ENCODE measurements around the gene SERAC1. TPM values are rescaled to one million over a fixed set of nuclear protein-coding genes. Genes with fewer than 3 reads are reported as not detected.

SERAC1 gene
- total RNA-seq, 4 donors from 2014 or later: 22.9 to 36.5 (median 27.8) TPM

DNA sequence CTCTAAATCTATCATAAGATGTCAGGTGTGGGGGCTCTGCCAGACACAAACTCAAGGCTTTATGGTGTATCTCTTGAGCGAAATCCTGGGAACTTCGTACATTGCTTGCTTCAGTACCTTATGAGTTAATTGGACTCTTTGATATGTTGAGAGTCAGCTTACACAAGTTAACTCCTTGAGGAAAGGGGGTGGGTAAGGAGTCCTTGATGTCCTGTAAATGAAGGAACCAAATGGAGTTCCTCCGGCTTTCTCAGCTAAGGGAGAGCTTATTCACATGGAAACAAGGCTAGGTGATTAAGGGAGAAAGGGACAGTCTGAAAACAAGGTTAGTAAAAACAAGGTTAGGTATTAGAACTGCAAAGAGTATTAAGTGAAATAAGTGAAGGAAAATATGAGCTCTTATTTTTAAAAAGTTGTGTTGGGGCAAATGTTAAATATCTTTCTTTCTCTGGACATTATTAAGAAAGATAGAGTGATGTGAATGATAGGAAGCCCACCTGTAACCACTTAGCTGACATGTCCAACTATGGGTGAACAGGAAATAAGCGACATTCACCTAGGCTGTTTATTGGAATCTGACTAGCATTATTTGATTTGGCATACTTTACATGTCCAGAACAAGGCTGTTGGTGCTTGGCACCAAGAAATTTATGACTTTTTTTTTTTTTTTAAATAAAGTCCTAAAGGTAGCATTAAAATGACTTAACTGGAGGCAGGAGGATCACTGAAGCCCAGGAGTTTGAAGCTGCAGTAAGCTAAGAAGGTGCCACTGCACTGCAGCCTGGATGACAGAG is 26.6 kb upstream of the SERAC1 start:
- WGBS, 2 donors (ENCODE audit: low coverage in 1 of 2): 77 to 83% methylated on average over 4 of the region's 4 CpGs
- H3K36me3 ChIP-seq: peaks cover 0 to 48% of the 10 kb centered on the region in 2 donors
- no peak for ATAC-seq
- no peaks in the 10 kb centered on the region for H3K4me1 ChIP-seq
- no peak overlapping the region for H3K4me3 ChIP-seq
- no peak overlapping the region for H3K27ac ChIP-seq
- TF ChIP-seq EP300 (IDR thresholded peaks at IDR 0.05): no peak
- no peak for TF ChIP-seq POLR2AphosphoS5 (IDR thresholded peaks at IDR 0.05)
- TF ChIP-seq, protein P1, sequence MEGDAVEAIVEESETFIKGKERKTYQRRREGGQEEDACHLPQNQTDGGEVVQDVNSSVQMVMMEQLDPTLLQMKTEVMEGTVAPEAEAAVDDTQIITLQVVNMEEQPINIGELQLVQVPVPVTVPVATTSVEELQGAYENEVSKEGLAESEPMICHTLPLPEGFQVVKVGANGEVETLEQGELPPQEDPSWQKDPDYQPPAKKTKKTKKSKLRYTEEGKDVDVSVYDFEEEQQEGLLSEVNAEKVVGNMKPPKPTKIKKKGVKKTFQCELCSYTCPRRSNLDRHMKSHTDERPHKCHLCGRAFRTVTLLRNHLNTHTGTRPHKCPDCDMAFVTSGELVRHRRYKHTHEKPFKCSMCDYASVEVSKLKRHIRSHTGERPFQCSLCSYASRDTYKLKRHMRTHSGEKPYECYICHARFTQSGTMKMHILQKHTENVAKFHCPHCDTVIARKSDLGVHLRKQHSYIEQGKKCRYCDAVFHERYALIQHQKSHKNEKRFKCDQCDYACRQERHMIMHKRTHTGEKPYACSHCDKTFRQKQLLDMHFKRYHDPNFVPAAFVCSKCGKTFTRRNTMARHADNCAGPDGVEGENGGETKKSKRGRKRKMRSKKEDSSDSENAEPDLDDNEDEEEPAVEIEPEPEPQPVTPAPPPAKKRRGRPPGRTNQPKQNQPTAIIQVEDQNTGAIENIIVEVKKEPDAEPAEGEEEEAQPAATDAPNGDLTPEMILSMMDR (IDR thresholded peaks at IDR 0.05): no peak
- TF ChIP-seq POLR2A (IDR thresholded peaks at IDR 0.05): no peak
- H3K9me3 ChIP-seq: no peaks in the 10 kb centered on the region
- H3K27me3 ChIP-seq: no peaks in the 10 kb centered on the region

- H3K36me3 ChIP-seq: peaks cover 0 to 64% of the 10 kb centered on the region in 2 donors
Measured at GRCh38 chr6:158191761-158192160, 23.7 kb upstream of the SERAC1 start.

DNA sequence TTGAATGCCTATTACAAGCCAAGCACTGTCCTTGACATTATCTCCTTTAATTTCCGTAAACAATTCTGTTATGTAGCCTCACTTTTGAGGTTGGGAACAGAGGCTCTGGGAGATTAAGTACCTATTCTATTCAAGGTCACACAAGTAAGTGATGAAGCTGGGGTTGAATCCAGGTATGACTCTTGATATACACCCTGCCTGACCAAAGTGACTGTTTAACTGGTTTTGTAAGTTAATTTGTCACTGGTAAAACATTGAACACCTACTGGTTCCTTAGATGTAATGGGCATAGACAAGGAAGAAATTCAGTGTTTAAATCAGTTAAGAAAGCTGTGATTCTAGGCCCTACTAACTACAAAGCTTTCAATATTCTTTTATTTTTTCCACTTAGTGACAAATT is 23.0 kb upstream of the SERAC1 start:
- WGBS, 2 donors (ENCODE audit: low coverage in 1 of 2): 89 to 93% methylated on average over 1 of the region's 1 CpG
- Histone ChIP-seq H3K9me3 (no peaks in the 10 kb centered on the region), H3K27ac (no peak overlapping the region), H3K36me3 (peaks cover 0 to 69% of the 10 kb centered on the region in 2 donors), H3K4me3 (no peak overlapping the region), H3K27me3 (no peaks in the 10 kb centered on the region), H3K4me1 (no peaks in the 10 kb centered on the region)
- TF ChIP-seq POLR2A (IDR thresholded peaks at IDR 0.05) (no peak), EP300 (IDR thresholded peaks at IDR 0.05) (no peak), POLR2AphosphoS5 (IDR thresholded peaks at IDR 0.05) (no peak)
- TF ChIP-seq, protein P1 (IDR thresholded peaks at IDR 0.05): no peak
- ATAC-seq: no peak

More at GRCh38 chr6:158191761-158192160, 23.7 kb upstream of the SERAC1 start:
- Histone ChIP-seq H3K27me3 (no peaks in the 10 kb centered on the region), H3K9me3 (no peaks in the 10 kb centered on the region), H3K27ac (no peak overlapping the region), H3K4me3 (no peak overlapping the region), H3K4me1 (no peaks in the 10 kb centered on the region)
- 73 to 92% methylated on average over 2 to 3 of the region's 4 CpGs for WGBS, 2 donors (ENCODE audit: low coverage in 1 of 2)
- no peak for ATAC-seq
- no peak for TF ChIP-seq POLR2A (IDR thresholded peaks at IDR 0.05)
- TF ChIP-seq, protein P1 (IDR thresholded peaks at IDR 0.05): no peak
- TF ChIP-seq POLR2AphosphoS5 (IDR thresholded peaks at IDR 0.05): no peak
- no peak for TF ChIP-seq EP300 (IDR thresholded peaks at IDR 0.05)

GRCh38 chr6:158188591-158188990 is 20.5 kb upstream of the SERAC1 start:
- H3K27ac ChIP-seq: no peak overlapping the region
- no peak overlapping the region for H3K4me3 ChIP-seq
- H3K9me3 ChIP-seq: no peaks in the 10 kb centered on the region
- H3K4me1 ChIP-seq: no peaks in the 10 kb centered on the region
- no peak for TF ChIP-seq EP300 (IDR thresholded peaks at IDR 0.05)
- TF ChIP-seq POLR2A (IDR thresholded peaks at IDR 0.05): no peak
- TF ChIP-seq POLR2AphosphoS5 (IDR thresholded peaks at IDR 0.05): no peak
- TF ChIP-seq, protein P1 (IDR thresholded peaks at IDR 0.05): no peak
- no peaks in the 10 kb centered on the region for H3K27me3 ChIP-seq
- peaks cover 0 to 60% of the 10 kb centered on the region in 2 donors for H3K36me3 ChIP-seq
- 93 to 100% methylated on average over 2 to 3 of the region's 3 CpGs for WGBS, 2 donors (ENCODE audit: low coverage in 1 of 2)
- ATAC-seq: no peak

Measured in gastroesophageal sphincter (tissue), 4 donors.